Upper lobe of left lung (tissue), 4 donors: ENCODE measurements around the gene EYS.

Experiments used
- POLR2AphosphoS5 ChIP-seq, 2 donors: sonication (generic); formaldehyde crosslinking; IDR thresholded peaks; one replicate each; pipeline ENCODE4 v1.5.1; 2017; ENCODE audit warnings: antibody characterized with exemption in 2 of 2
- TF ChIP-seq, protein P1 (sequence below), 6 experiments: fragments of 450-650 bp in 4 of 6; fragments of 200-600 bp in 2 of 6; sonication (generic) in 2 of 6; IDR thresholded peaks; one replicate each; pipeline ENCODE4 v1.5.1; 2016 to 2019; ENCODE audit warnings: antibody characterized with exemption in 6 of 6

DNA sequence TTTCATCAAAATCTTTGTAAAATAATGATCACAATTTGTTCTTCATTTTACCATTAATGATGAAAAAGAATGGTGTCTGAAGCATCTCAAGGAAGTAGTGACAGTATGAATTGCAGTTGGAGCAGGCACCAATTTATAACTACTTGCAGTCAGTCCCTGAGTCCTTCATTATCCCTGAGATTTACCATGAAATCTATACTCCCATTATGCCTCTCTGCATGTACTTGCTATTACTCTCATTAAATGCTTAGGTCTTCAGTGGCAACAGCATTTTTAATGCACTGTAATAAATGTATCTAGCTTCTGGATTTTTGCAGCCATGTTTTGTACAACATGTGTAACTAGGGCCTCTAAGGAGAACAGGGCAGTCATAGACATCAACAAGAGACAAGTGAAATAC, 708.8 kb downstream of the EYS start:
- no peak for TF ChIP-seq POLR2AphosphoS5 (IDR thresholded peaks at IDR 0.05)
- TF ChIP-seq, protein P1, sequence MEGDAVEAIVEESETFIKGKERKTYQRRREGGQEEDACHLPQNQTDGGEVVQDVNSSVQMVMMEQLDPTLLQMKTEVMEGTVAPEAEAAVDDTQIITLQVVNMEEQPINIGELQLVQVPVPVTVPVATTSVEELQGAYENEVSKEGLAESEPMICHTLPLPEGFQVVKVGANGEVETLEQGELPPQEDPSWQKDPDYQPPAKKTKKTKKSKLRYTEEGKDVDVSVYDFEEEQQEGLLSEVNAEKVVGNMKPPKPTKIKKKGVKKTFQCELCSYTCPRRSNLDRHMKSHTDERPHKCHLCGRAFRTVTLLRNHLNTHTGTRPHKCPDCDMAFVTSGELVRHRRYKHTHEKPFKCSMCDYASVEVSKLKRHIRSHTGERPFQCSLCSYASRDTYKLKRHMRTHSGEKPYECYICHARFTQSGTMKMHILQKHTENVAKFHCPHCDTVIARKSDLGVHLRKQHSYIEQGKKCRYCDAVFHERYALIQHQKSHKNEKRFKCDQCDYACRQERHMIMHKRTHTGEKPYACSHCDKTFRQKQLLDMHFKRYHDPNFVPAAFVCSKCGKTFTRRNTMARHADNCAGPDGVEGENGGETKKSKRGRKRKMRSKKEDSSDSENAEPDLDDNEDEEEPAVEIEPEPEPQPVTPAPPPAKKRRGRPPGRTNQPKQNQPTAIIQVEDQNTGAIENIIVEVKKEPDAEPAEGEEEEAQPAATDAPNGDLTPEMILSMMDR (IDR thresholded peaks at IDR 0.05), result no peak
